Activated B cell treated with CpG ODN at 0.5 μM for 24 hours (primary cell): Measurements from ENCODE around the gene CAPRIN2. TPM values are rescaled to one million over a fixed set of nuclear protein-coding genes. Genes with fewer than 3 reads are reported as not detected.

Source experiments
- ATAC-seq: fragments of 200-7000 bp; cut with Tn5 transposase; one replicate; pipeline ENCODE4 v1.10.0; 2021; ENCODE audit warnings: low read depth, mild to moderate bottlenecking, moderate library complexity
- CTCF ChIA-PET: fragments of 350-600 bp; sonication (Branson Sonifier 250); formaldehyde crosslinking; loops from one replicate; lab custom pipeline; 2021; ENCODE audit warnings: antibody characterized with exemption; lab: Charles Lee
- POLR2A ChIA-PET: fragments of 350-600 bp; sonication (Branson Sonifier 250); formaldehyde crosslinking; loops from one replicate; lab custom pipeline; 2021; ENCODE audit warnings: antibody characterized with exemption; lab: Charles Lee
- DNase-seq: peaks from one replicate; pipeline ENCODE4 v3.0.0; 2022
- H3K27ac Mint-ChIP-seq: one replicate; pipeline ENCODE4 v1.8.0; 2020; ENCODE audit warnings: mixed read lengths
- H3K27me3 Mint-ChIP-seq: one replicate; pipeline ENCODE4 v1.8.0; 2021; ENCODE audit warnings: mixed read lengths
- H3K36me3 Mint-ChIP-seq: one replicate; pipeline ENCODE4 v1.8.0; 2021; ENCODE audit warnings: low read depth, mixed read lengths
- H3K4me1 Mint-ChIP-seq: one replicate; pipeline ENCODE4 v1.8.0; 2021; ENCODE audit warnings: mixed read lengths
- H3K4me3 Mint-ChIP-seq: one replicate; pipeline ENCODE4 v1.8.0; 2020; ENCODE audit warnings: mild to moderate bottlenecking, mixed read lengths
- H3K9me3 Mint-ChIP-seq: one replicate; pipeline ENCODE4 v1.8.0; 2020; ENCODE audit warnings: mixed read lengths
- intact Hi-C: fragments of 100-400 bp; cut with micrococcal nuclease; formaldehyde crosslinking; loops from one replicate; pipeline ENCODE4 v1.15.1; 2024
- total RNA-seq: library from RNA; stranded (reverse); gene quantifications from 2 replicates; pipeline ENCODE4 v1.2.3, GENCODE V29; 2022
- TF ChIP-seq, protein P1 (sequence below): fragments of 200-600 bp; IDR thresholded peaks from one replicate; pipeline ENCODE4 v1.8.0; 2022; ENCODE audit warnings: antibody characterized with exemption, mild to moderate bottlenecking

CAPRIN2 gene
- total RNA-seq, 1 donor from 2014 or later, result 17.5 TPM

DNA sequence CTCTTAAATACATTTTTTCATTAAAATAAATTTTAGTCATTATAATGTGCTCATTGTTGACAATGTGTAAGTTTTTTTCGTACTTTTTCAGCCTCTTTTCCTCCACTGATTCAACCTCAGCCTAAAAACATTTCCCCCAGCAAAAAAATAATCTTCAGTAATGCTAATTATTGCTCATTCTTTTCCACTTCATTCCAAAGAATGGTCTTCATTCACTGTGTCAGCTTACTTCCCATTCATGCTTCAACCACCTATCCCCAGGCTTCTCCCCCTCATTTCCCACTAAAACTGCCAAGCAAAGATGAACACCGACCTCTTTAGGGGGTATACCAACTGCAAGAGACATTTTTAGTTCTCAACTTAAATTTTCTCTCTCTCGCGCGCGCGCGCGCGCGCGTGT, 56.4 kb downstream of the CAPRIN2 start:
- no peak overlapping the region for H3K27ac Mint-ChIP-seq
- no peak overlapping the region for H3K4me3 Mint-ChIP-seq
- ChIA-PET CTCF (no interaction called here), POLR2A (no interaction called here)
- DNase-seq (no peak), ATAC-seq (no peak)
- H3K36me3 Mint-ChIP-seq, result peaks cover 11% of the 10 kb centered on the region
- H3K27me3 Mint-ChIP-seq, result no peaks in the 10 kb centered on the region
- TF ChIP-seq, protein P1, sequence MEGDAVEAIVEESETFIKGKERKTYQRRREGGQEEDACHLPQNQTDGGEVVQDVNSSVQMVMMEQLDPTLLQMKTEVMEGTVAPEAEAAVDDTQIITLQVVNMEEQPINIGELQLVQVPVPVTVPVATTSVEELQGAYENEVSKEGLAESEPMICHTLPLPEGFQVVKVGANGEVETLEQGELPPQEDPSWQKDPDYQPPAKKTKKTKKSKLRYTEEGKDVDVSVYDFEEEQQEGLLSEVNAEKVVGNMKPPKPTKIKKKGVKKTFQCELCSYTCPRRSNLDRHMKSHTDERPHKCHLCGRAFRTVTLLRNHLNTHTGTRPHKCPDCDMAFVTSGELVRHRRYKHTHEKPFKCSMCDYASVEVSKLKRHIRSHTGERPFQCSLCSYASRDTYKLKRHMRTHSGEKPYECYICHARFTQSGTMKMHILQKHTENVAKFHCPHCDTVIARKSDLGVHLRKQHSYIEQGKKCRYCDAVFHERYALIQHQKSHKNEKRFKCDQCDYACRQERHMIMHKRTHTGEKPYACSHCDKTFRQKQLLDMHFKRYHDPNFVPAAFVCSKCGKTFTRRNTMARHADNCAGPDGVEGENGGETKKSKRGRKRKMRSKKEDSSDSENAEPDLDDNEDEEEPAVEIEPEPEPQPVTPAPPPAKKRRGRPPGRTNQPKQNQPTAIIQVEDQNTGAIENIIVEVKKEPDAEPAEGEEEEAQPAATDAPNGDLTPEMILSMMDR, result no peak
- intact Hi-C loops, result loop anchor here (5.0 kb wide), 1 partner anchor 374 kb away; the partner anchor contains the start of gene DDX11
- no peaks in the 10 kb centered on the region for H3K9me3 Mint-ChIP-seq
- H3K4me1 Mint-ChIP-seq, result peaks cover 25% of the 10 kb centered on the region

DNA sequence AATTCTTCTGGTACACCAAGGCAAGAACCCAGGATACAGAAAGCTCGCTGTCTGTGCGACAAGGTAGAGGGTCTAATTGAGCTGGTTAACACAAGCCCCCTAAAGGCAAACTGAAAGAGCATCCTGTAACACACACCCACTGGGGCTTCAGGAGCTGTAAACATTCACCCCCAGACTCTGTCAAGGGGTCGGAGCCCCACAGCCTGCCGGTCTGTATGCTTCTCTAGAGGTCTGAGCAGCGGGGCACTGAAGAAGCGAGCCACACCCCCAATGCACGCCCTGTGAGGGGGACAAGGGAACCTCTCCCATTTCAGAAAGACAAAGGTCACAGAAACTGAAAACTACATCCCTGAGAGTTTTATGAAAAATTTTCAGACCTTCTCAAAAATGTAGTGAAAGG, 57.8 kb downstream of the CAPRIN2 start:
- Mint-ChIP-seq H3K9me3 (no peaks in the 10 kb centered on the region), H3K4me3 (no peak overlapping the region), H3K27me3 (no peaks in the 10 kb centered on the region), H3K4me1 (peaks cover 32% of the 10 kb centered on the region), H3K27ac (no peak overlapping the region), H3K36me3 (peaks cover 11% of the 10 kb centered on the region)
- POLR2A ChIA-PET, result interaction anchor here (1.1 kb wide), 1 partner anchor 58 kb away, joined by 3 read pairs; the partner anchor contains the start of gene CAPRIN2
- DNase-seq (no peak), ATAC-seq (no peak)
- intact Hi-C loops, result loop anchor here (5.0 kb wide), 1 partner anchor 375 kb away; the partner anchor contains the start of gene DDX11
- CTCF ChIA-PET, result no interaction called here
- TF ChIP-seq, protein P1, result no peak

GRCh38 chr12:30696486-30696885, 58.3 kb downstream of the CAPRIN2 start:
- Mint-ChIP-seq H3K36me3 (peaks cover 11% of the 10 kb centered on the region), H3K9me3 (no peaks in the 10 kb centered on the region), H3K27me3 (no peaks in the 10 kb centered on the region), H3K4me1 (peaks cover 32% of the 10 kb centered on the region), H3K27ac (no peak overlapping the region), H3K4me3 (peak overlapping the region; percentile 98)
- DNase-seq (no peak), ATAC-seq (no peak)
- ChIA-PET CTCF (no interaction called here), POLR2A (interaction anchor here (2.3 kb wide), 1 partner anchor 58 kb away, joined by 31 read pairs; the partner anchor contains the start of gene CAPRIN2)
- intact Hi-C loops, result loop anchor here (5.0 kb wide), 1 partner anchor 376 kb away; the partner anchor contains the start of gene DDX11
- TF ChIP-seq, protein P1, result no peak

DNA sequence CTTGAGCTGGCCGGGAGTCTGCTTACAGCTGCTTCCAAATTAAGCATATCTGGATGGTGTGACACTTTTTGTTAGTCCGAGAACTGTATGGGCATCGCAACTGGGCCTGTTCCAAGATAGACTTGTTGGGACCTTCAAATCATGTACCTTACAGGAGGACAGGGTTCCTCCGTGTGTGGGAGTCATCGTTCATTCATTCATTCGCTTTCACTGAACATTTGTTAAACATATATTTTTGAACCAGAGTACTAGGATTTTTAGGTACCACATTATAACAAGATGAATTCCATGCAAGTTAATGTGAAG, 58.7 kb downstream of the CAPRIN2 start:
- CTCF ChIA-PET, result interaction anchor here (2.4 kb wide), 1 partner anchor 59 kb away, joined by 15 read pairs; the partner anchor contains the start of gene CAPRIN2
- H3K27ac Mint-ChIP-seq, result peak overlapping the region; percentile 91
- H3K4me1 Mint-ChIP-seq, result peaks cover 37% of the 10 kb centered on the region
- H3K9me3 Mint-ChIP-seq, result no peaks in the 10 kb centered on the region
- ATAC-seq (no peak), DNase-seq (no peak)
- peaks cover 11% of the 10 kb centered on the region for H3K36me3 Mint-ChIP-seq
- POLR2A ChIA-PET, result interaction anchor here (0.6 to 2.3 kb wide), 6 partner anchors 26 to 1315 kb away, joined by 3 to 31 read pairs (median 8); partner anchors contain the start of genes CAPRIN2 and ERGIC2
- intact Hi-C loops, result loop anchor here (5.0 kb wide), 1 partner anchor 376 kb away; the partner anchor contains the start of gene DDX11
- H3K27me3 Mint-ChIP-seq, result no peaks in the 10 kb centered on the region
- peak overlapping the region; percentile 98 for H3K4me3 Mint-ChIP-seq
- TF ChIP-seq, protein P1, result no peak
